HCT116 (cell line): ENCODE data around the gene TRIM5. TPM values are rescaled to one million over a fixed set of nuclear protein-coding genes. Genes with fewer than 3 reads are reported as not detected.

Experiments
- ATAC-seq: fragments of 200-7000 bp; cut with Tn5 transposase; 2 replicates; pipeline ENCODE4 v1.9.1; 2020; ENCODE audit warnings: mild to moderate bottlenecking, moderate library complexity
- BruUV-seq: library from RNA; stranded (reverse); fragments of 400-500 nt; replicated peaks from 2 replicates; lab custom pipeline; 2021; lab: Mats Ljungman, UMichigan
- CTCF ChIA-PET: fragments of 300-600 bp; sonication (Branson Sonifier 250); formaldehyde crosslinking; loops from one replicate; lab custom pipeline; 2021; ENCODE audit warnings: antibody characterized with exemption; lab: Charles Lee
- POLR2A ChIA-PET: fragments of 300-600, 350-600 bp; sonication (Branson Sonifier 250); formaldehyde crosslinking; loops from one replicate; lab custom pipeline; 2021; ENCODE audit warnings: antibody characterized with exemption; lab: Charles Lee
- RAD21 ChIA-PET, 2 experiments: fragments of 300-600 bp; sonication (Branson Sonifier 250); formaldehyde crosslinking; loops; one replicate each; lab custom pipeline; 2023; ENCODE audit warnings: low total read pairs in 2 of 2; ENCODE audit not compliant: uncharacterized antibody in 2 of 2, unreplicated experiment in 2 of 2, low non-redundant PET in 1 of 2; lab: Charles Lee
- DNase-seq: peaks from one replicate; pipeline ENCODE4 v3.0.0-alpha.2; 2010; ENCODE audit warnings: low read depth, low spot score
- H2AFZ ChIP-seq: fragments of 200-600 bp; shearing (Covaris generic), sonication (generic); 2 replicates; pipeline ENCODE4 v1.6.1; 2017; ENCODE audit warnings: low read depth, mixed run types, mixed read lengths, antibody characterized with exemption, low read length; ENCODE audit not compliant: poor library complexity, severe bottlenecking
- H3K27ac ChIP-seq: 2 replicates; pipeline ENCODE4 v1.5.1; 2012; ENCODE audit warnings: low read depth, low read length
- H3K27me3 ChIP-seq: fragments of 200-600 bp; sonication (generic); 2 replicates; pipeline ENCODE4 v1.6.1; 2016; ENCODE audit warnings: mixed run types, low read length, mixed read lengths; ENCODE audit not compliant: insufficient read depth
- H3K36me3 ChIP-seq, 2 experiments: fragments of 200-500 bp in 1 of 2; fragments of 200-600 bp in 1 of 2; sonication (Bioruptor generic) in 1 of 2; sonication (generic) in 1 of 2; 2 replicates each; pipeline versions ENCODE4 v1.5.1 to v1.6.1; 2014 to 2016; ENCODE audit warnings: low read length in 2 of 2, inconsistent platforms in 1 of 2, mixed read lengths in 1 of 2, mixed run types in 1 of 2; ENCODE audit not compliant: insufficient read depth in 2 of 2, control insufficient read depth in 1 of 2
- H3K4me1 ChIP-seq, 2 experiments: fragments of 200-600 bp in 1 of 2; sonication (generic) in 1 of 2; 2 replicates each; pipeline versions ENCODE4 v1.5.1 to v1.6.1; 2012 to 2017; ENCODE audit warnings: low read length in 2 of 2, inconsistent platforms in 1 of 2, mild to moderate bottlenecking in 1 of 2, mixed read lengths in 1 of 2, mixed run types in 1 of 2, moderate library complexity in 1 of 2; ENCODE audit not compliant: insufficient read depth in 2 of 2, control insufficient read depth in 1 of 2
- H3K4me2 ChIP-seq: fragments of 200-600 bp; sonication (generic); 2 replicates; pipeline ENCODE4 v1.6.1; 2017; ENCODE audit warnings: mixed run types, low read length, mixed read lengths
- H3K4me3 ChIP-seq, 2 experiments: fragments of 200-600 bp in 1 of 2; sonication (generic) in 1 of 2; replicated peaks in 1 of 2; 2 replicates each; pipeline ENCODE4 v1.5.1; 2011 to 2016; ENCODE audit warnings: low read length in 2 of 2, control low read depth in 1 of 2, low read depth in 1 of 2, mild to moderate bottlenecking in 1 of 2, mixed read lengths in 1 of 2, mixed run types in 1 of 2
- H3K79me2 ChIP-seq: fragments of 200-600 bp; sonication (generic); 2 replicates; pipeline ENCODE4 v1.6.1; 2017; ENCODE audit warnings: mild to moderate bottlenecking, mixed run types, low read length, moderate library complexity, mixed read lengths; ENCODE audit not compliant: insufficient read depth
- H3K9ac ChIP-seq: fragments of 200-600 bp; sonication (generic); 2 replicates; pipeline ENCODE4 v1.6.1; 2016; ENCODE audit warnings: low read length, mixed read lengths
- H3K9me2 ChIP-seq: fragments of 200-600 bp; sonication (generic), shearing (Covaris generic); 2 replicates; pipeline ENCODE4 v1.6.1; 2017; ENCODE audit warnings: mixed run types, mild to moderate bottlenecking, moderate library complexity; ENCODE audit not compliant: insufficient read depth
- H3K9me3 ChIP-seq, 2 experiments: fragments of 200-500 bp in 1 of 2; fragments of 200-600 bp in 1 of 2; sonication (Bioruptor generic) in 1 of 2; sonication (generic) in 1 of 2; 2 replicates each; pipeline ENCODE4 v1.6.1; 2014 to 2017; ENCODE audit warnings: low read length in 2 of 2, mixed read lengths in 2 of 2, inconsistent platforms in 1 of 2, low read depth in 1 of 2, mild to moderate bottlenecking in 1 of 2, mixed run types in 1 of 2, moderate library complexity in 1 of 2; ENCODE audit not compliant: control insufficient read depth in 1 of 2, insufficient read depth in 1 of 2
- H4K20me1 ChIP-seq: fragments of 200-600 bp; sonication (generic), shearing (Covaris generic); 2 replicates; pipeline ENCODE4 v1.6.1; 2017; ENCODE audit warnings: mixed run types, mild to moderate bottlenecking, moderate library complexity; ENCODE audit not compliant: insufficient read depth
- CBX3 ChIP-seq: IDR thresholded peaks from 2 replicates; pipeline ENCODE4 v1.6.1; 2012; ENCODE audit warnings: low read depth
- CEBPB ChIP-seq: IDR thresholded peaks from 2 replicates; pipeline ENCODE4 v1.6.1; 2012; ENCODE audit warnings: low read depth
- EGR1 ChIP-seq: IDR thresholded peaks from 2 replicates; pipeline ENCODE4 v1.6.1; 2012; ENCODE audit warnings: low read depth
- EZH2 ChIP-seq: fragments of 200-600 bp; sonication (generic); IDR thresholded peaks from 2 replicates; pipeline ENCODE4 v1.6.1; 2017; ENCODE audit warnings: antibody characterized with exemption, mixed run types
- EZH2phosphoT487 ChIP-seq: fragments of 200-600 bp; IDR thresholded peaks from 2 replicates; pipeline ENCODE4 v1.6.1; 2018; ENCODE audit warnings: antibody characterized with exemption, borderline replicate concordance
- FOSL1 ChIP-seq: IDR thresholded peaks from 2 replicates; pipeline ENCODE4 v1.6.1; 2012; ENCODE audit warnings: low read depth
- JUND ChIP-seq: IDR thresholded peaks from 2 replicates; pipeline ENCODE4 v1.6.1; 2012
- RAD21 ChIP-seq: IDR thresholded peaks from 2 replicates; pipeline ENCODE4 v1.6.1; 2012; ENCODE audit warnings: low read depth, mild to moderate bottlenecking
- SIN3A ChIP-seq: IDR thresholded peaks from 2 replicates; pipeline ENCODE4 v1.6.1; 2012; ENCODE audit warnings: low read depth
- SP1 ChIP-seq: IDR thresholded peaks from 2 replicates; pipeline ENCODE4 v1.6.1; 2012; ENCODE audit warnings: low read depth
- SRF ChIP-seq: IDR thresholded peaks from 2 replicates; pipeline ENCODE4 v1.6.1; 2012; ENCODE audit warnings: low read depth
- TCF7L2 ChIP-seq: IDR thresholded peaks from 2 replicates; pipeline ENCODE4 v1.7.0; 2011; ENCODE audit warnings: borderline replicate concordance, inconsistent platforms; ENCODE audit not compliant: insufficient read depth, insufficient read length; ENCODE audit errors: extremely low read depth
- ZFX ChIP-seq: fragments of 450-650 bp; IDR thresholded peaks from 2 replicates; pipeline ENCODE4 v1.6.1; 2017
- ZNF274 ChIP-seq: fragments of 200-500 bp; sonication (Bioruptor generic); IDR thresholded peaks from 2 replicates; pipeline ENCODE4 v1.6.1; 2014; ENCODE audit warnings: mild to moderate bottlenecking, low read depth, low read length, inconsistent platforms
- intact Hi-C: fragments of 100-400 bp; cut with micrococcal nuclease; formaldehyde crosslinking; loops from 2 replicates; pipeline ENCODE4 v1.10.0; 2022
- total RNA-seq: library from RNA; stranded (reverse); gene quantifications from one replicate; pipeline ENCODE4 v1.2.1, GENCODE V29; 2021; ENCODE audit not compliant: unreplicated experiment
- TF ChIP-seq, protein P1 (sequence below): IDR thresholded peaks from 2 replicates; pipeline ENCODE4 v1.6.1; 2012; ENCODE audit warnings: low read depth
- TF ChIP-seq, protein P2 (sequence below): IDR thresholded peaks from 2 replicates; pipeline ENCODE4 v1.6.1; 2011; ENCODE audit warnings: mild to moderate bottlenecking, low read length, moderate library complexity; ENCODE audit not compliant: insufficient replicate concordance; ENCODE audit errors: extremely low read depth
- TF ChIP-seq, protein P3 (sequence below): IDR thresholded peaks from 2 replicates; pipeline ENCODE4 v1.6.1; 2012
- TF ChIP-seq, protein P4 (sequence below): IDR thresholded peaks from 2 replicates; pipeline ENCODE4 v1.6.1; 2012

TRIM5 gene
- total RNA-seq, 1 experiment from 2014 or later = 13.7 TPM

DNA sequence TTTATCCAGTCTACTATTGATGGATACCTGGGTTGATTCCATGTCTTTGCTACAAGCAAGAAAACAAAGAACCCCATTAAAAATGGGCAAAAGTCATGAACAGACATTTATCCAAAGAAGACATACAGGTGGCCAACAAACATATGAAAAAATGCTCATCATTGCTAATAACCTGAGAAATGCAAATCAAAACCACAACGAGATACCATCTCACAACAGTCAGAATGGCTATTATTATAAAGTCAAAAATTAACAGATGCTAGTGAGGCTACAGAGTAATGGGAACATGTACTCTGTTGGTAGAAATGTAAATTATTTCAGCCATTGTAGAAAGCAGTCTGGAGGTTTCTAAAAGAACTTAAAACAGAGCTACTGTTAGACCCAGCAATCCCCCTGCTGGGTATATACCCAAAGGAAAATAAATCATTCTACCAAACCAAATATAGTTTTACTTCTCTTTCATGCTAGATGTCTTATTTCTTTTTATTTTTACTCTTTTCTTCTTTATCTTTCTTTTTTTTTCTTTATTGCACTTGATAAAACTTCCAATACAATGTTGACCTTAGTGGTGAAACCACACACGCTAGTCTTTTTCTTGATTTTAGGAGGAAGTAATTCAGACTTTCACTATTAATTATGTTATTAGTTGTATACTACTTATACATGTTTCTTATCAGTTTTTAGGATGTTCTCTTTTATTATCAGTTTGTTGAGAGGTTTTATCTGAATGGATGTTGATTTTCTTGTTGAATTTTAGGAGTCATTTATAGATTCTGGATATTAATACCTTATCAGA is 19.1 kb upstream of the TRIM5 start:
- H2AFZ ChIP-seq = no peak overlapping the region

More for the DNA sequence above, 19.1 kb upstream of the TRIM5 start:
- H3K4me1 ChIP-seq = no peaks in the 10 kb centered on the region
- no peaks in the 10 kb centered on the region for H3K79me2 ChIP-seq
- no peak for DNase-seq
- no peaks in the 10 kb centered on the region for H3K9me3 ChIP-seq
- H3K4me2 ChIP-seq = no peak overlapping the region
- H3K36me3 ChIP-seq = no peaks in the 10 kb centered on the region
- no peaks in the 10 kb centered on the region for H3K9me2 ChIP-seq
- no peaks in the 10 kb centered on the region for H4K20me1 ChIP-seq
- H3K4me3 ChIP-seq = no peak overlapping the region
- peaks cover 30% of the 10 kb centered on the region for H3K27me3 ChIP-seq
- ATAC-seq = no peak
- no TSS peak for BruUV-seq
- POLR2A ChIA-PET = no interaction called here
- no peak overlapping the region for H3K9ac ChIP-seq
- RAD21 ChIA-PET = no interaction called here
- no peak overlapping the region for H3K27ac ChIP-seq
- CTCF ChIA-PET = no interaction called here
- intact Hi-C loops = no loop called here
- TF ChIP-seq CEBPB (no peak), ZFX (no peak), SIN3A (no peak), SRF (no peak), SP1 (no peak), CBX3 (no peak), JUND (no peak), FOSL1 (no peak), EZH2 (no peak), EZH2phosphoT487 (no peak), RAD21 (no peak), ZNF274 (no peak), TCF7L2 (no peak), EGR1 (no peak)
- TF ChIP-seq, protein P1, sequence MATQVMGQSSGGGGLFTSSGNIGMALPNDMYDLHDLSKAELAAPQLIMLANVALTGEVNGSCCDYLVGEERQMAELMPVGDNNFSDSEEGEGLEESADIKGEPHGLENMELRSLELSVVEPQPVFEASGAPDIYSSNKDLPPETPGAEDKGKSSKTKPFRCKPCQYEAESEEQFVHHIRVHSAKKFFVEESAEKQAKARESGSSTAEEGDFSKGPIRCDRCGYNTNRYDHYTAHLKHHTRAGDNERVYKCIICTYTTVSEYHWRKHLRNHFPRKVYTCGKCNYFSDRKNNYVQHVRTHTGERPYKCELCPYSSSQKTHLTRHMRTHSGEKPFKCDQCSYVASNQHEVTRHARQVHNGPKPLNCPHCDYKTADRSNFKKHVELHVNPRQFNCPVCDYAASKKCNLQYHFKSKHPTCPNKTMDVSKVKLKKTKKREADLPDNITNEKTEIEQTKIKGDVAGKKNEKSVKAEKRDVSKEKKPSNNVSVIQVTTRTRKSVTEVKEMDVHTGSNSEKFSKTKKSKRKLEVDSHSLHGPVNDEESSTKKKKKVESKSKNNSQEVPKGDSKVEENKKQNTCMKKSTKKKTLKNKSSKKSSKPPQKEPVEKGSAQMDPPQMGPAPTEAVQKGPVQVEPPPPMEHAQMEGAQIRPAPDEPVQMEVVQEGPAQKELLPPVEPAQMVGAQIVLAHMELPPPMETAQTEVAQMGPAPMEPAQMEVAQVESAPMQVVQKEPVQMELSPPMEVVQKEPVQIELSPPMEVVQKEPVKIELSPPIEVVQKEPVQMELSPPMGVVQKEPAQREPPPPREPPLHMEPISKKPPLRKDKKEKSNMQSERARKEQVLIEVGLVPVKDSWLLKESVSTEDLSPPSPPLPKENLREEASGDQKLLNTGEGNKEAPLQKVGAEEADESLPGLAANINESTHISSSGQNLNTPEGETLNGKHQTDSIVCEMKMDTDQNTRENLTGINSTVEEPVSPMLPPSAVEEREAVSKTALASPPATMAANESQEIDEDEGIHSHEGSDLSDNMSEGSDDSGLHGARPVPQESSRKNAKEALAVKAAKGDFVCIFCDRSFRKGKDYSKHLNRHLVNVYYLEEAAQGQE = no peak
- TF ChIP-seq, protein P2, sequence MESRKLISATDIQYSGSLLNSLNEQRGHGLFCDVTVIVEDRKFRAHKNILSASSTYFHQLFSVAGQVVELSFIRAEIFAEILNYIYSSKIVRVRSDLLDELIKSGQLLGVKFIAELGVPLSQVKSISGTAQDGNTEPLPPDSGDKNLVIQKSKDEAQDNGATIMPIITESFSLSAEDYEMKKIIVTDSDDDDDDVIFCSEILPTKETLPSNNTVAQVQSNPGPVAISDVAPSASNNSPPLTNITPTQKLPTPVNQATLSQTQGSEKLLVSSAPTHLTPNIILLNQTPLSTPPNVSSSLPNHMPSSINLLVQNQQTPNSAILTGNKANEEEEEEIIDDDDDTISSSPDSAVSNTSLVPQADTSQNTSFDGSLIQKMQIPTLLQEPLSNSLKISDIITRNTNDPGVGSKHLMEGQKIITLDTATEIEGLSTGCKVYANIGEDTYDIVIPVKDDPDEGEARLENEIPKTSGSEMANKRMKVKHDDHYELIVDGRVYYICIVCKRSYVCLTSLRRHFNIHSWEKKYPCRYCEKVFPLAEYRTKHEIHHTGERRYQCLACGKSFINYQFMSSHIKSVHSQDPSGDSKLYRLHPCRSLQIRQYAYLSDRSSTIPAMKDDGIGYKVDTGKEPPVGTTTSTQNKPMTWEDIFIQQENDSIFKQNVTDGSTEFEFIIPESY = no peak
- TF ChIP-seq, protein P3, sequence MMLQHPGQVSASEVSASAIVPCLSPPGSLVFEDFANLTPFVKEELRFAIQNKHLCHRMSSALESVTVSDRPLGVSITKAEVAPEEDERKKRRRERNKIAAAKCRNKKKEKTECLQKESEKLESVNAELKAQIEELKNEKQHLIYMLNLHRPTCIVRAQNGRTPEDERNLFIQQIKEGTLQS = no peak
- TF ChIP-seq, protein P4, sequence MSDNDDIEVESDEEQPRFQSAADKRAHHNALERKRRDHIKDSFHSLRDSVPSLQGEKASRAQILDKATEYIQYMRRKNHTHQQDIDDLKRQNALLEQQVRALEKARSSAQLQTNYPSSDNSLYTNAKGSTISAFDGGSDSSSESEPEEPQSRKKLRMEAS = no peak
